A673 (cell line): Measurements from ENCODE around the gene PRSS3. TPM values are rescaled to one million over a fixed set of nuclear protein-coding genes. Genes with fewer than 3 reads are reported as not detected.
"Not testable (repeated sequence)": the region's sequence is repeated elsewhere in the genome, so short reads cannot be mapped to it uniquely, and the experiment has no call there.

Experiments
- Bru-seq: library from RNA; stranded (reverse); fragments of 400-500 nt; gene quantifications from one replicate; lab custom pipeline; 2021; lab: Mats Ljungman, UMichigan
- BruChase-seq, 2 experiments: library from RNA; stranded (reverse); fragments of 400-500 nt; gene quantifications; one replicate each; lab custom pipeline; 2021; lab: Mats Ljungman, UMichigan
- BruUV-seq: library from RNA; stranded (reverse); fragments of 400-500 nt; replicated peaks from 2 replicates; lab custom pipeline; 2021; lab: Mats Ljungman, UMichigan
- CTCF ChIA-PET: fragments of 300-600 bp; sonication (Branson Sonifier 250); formaldehyde crosslinking; loops from one replicate; lab custom pipeline; 2022; ENCODE audit warnings: antibody characterized with exemption; lab: Charles Lee
- POLR2A ChIA-PET: fragments of 300-600 bp; sonication (Branson Sonifier 250); formaldehyde crosslinking; loops from one replicate; lab custom pipeline; 2022; ENCODE audit warnings: antibody characterized with exemption; ENCODE audit not compliant: low non-redundant PET; lab: Charles Lee
- DNase-seq: peaks from one replicate; pipeline ENCODE4 v3.0.0-alpha.2; 2015; ENCODE audit warnings: low spot score
- H3K27ac ChIP-seq: fragments of 200-600 bp; sonication (generic); 2 replicates; pipeline ENCODE4 v1.5.1; 2016; ENCODE audit warnings: mixed run types, low read depth, mild to moderate bottlenecking, mixed read lengths, antibody characterized with exemption, low read length; ENCODE audit not compliant: poor library complexity, severe bottlenecking
- H3K27me3 ChIP-seq: fragments of 200-600 bp; sonication (generic); replicated peaks from 2 replicates; pipeline ENCODE4 v1.6.1; 2017; ENCODE audit warnings: mixed run types, low read depth, mild to moderate bottlenecking, mixed read lengths, antibody characterized with exemption, low read length; ENCODE audit not compliant: insufficient read depth, poor library complexity
- H3K36me3 ChIP-seq: fragments of 200-600 bp; sonication (generic); 2 replicates; pipeline ENCODE4 v1.6.1; 2016; ENCODE audit warnings: mixed run types, mild to moderate bottlenecking, mixed read lengths, antibody characterized with exemption, low read length; ENCODE audit not compliant: insufficient read depth, poor library complexity, severe bottlenecking
- H3K4me1 ChIP-seq: fragments of 200-600 bp; sonication (generic); 2 replicates; pipeline ENCODE4 v1.6.1; 2017; ENCODE audit warnings: mixed run types, mild to moderate bottlenecking, mixed read lengths, antibody characterized with exemption, low read length; ENCODE audit not compliant: insufficient read depth, poor library complexity, severe bottlenecking
- H3K4me3 ChIP-seq: fragments of 200-600 bp; sonication (generic); 2 replicates; pipeline ENCODE4 v1.5.1; 2016; ENCODE audit warnings: low read depth, mixed run types, mild to moderate bottlenecking, mixed read lengths, low read length; ENCODE audit not compliant: poor library complexity, severe bottlenecking
- H3K9me3 ChIP-seq: fragments of 200-600 bp; sonication (generic); 2 replicates; pipeline ENCODE4 v1.6.1; 2016; ENCODE audit warnings: mixed run types, low read depth, mild to moderate bottlenecking, mixed read lengths, antibody characterized with exemption, low read length; ENCODE audit not compliant: poor library complexity, severe bottlenecking
- CTCF ChIP-seq: fragments of 300-800, 200-600 bp; sonication (generic); conservative IDR thresholded peaks from 2 replicates; pipeline ENCODE4 v1.5.1; 2017; ENCODE audit warnings: low read depth, mild to moderate bottlenecking, antibody characterized with exemption, low read length, moderate library complexity, mixed read lengths
- EZH2 ChIP-seq: fragments of 200-600 bp; sonication (generic); IDR thresholded peaks from 2 replicates; pipeline ENCODE4 v1.6.1; 2017; ENCODE audit warnings: borderline replicate concordance, low read depth, mild to moderate bottlenecking, mixed read lengths, antibody characterized with exemption, low read length; ENCODE audit not compliant: poor library complexity, severe bottlenecking
- intact Hi-C: fragments of 100-400 bp; cut with micrococcal nuclease; formaldehyde crosslinking; loops from one replicate; pipeline ENCODE4 v1.10.0; 2022; ENCODE audit not compliant: unreplicated experiment
- long read RNA-seq: library from polyadenylated mRNA; stranded (forward); transcript quantifications from one replicate; pipeline ENCODE4 v2.0.0, GENCODE V29; 2022
- total RNA-seq: library from RNA; stranded (reverse); gene quantifications from 2 replicates; pipeline ENCODE4 v1.2.3, GENCODE V29; 2021

Gene PRSS3
- total RNA-seq (not detected in 2 replicates), Bru-seq, nascent RNA (percentile 8 among the genes with signal in this experiment), BruChase-seq, experiment 1, labeled RNA remaining after a 2-hour chase (percentile 7 among the genes with signal in this experiment), BruChase-seq, experiment 2, labeled RNA remaining after a 6-hour chase (percentile 10 among the genes with signal in this experiment)
- long read RNA-seq: 0 reads

GRCh38 chr9:33795281-33795680, at the start of gene PRSS3:
Gene PRSS3 (plus strand): TSS chr9:33795561. CDS start chr9:33795574, 13 bp downstream.
- BruUV-seq: no TSS peak
- TF ChIP-seq CTCF (no peak), EZH2 (no peak)
- H3K27me3 ChIP-seq: no peaks in the 10 kb centered on the region
- ChIA-PET POLR2A (no interaction called here), CTCF (no interaction called here)
- no peak within 1 kb of the TSS for H3K4me3 ChIP-seq
- H3K27ac ChIP-seq: no peak within 1 kb of the TSS
- no peaks in the 10 kb centered on the region for H3K36me3 ChIP-seq
- intact Hi-C loops: no loop called here
- no peaks in the 10 kb centered on the region for H3K4me1 ChIP-seq
- H3K9me3 ChIP-seq: no peaks in the 10 kb centered on the region
- DNase-seq: no peak

- H3K27me3 ChIP-seq: peaks cover 61% of the 10 kb centered on the region
- H3K27ac ChIP-seq: no peak overlapping the region
- BruUV-seq: no TSS peak
- CTCF ChIA-PET: no interaction called here
- no peaks in the 10 kb centered on the region for H3K9me3 ChIP-seq
- intact Hi-C loops: no loop called here
- no peak for DNase-seq
- H3K4me3 ChIP-seq: no peak overlapping the region
- H3K4me1 ChIP-seq: no peaks in the 10 kb centered on the region
- H3K36me3 ChIP-seq: no peaks in the 10 kb centered on the region
- TF ChIP-seq CTCF (no peak), EZH2 (no peak)
- POLR2A ChIA-PET: no interaction called here
These were observed 46.6 kb upstream of the PRSS3 start for GRCh38 chr9:33748633-33749304.

GRCh38 chr9:33749305-33749654, 46.1 kb upstream of the PRSS3 start:
- POLR2A ChIA-PET: not testable (repeated sequence)

More at GRCh38 chr9:33749305-33749654, 46.1 kb upstream of the PRSS3 start:
- peaks cover 65% of the 10 kb centered on the region for H3K27me3 ChIP-seq
- intact Hi-C loops, BruUV-seq, CTCF ChIA-PET, DNase-seq, H3K9me3 ChIP-seq, H3K27ac ChIP-seq, H3K4me3 ChIP-seq, H3K4me1 ChIP-seq, H3K36me3 ChIP-seq: not testable (repeated sequence)
